ENCODE data around the gene CREB1.

GRCh38 chr2:207632575-207633493 lies 103.1 kb downstream of the CREB1 start:
- no peak for TF ChIP-seq EZH2phosphoT487 (IDR thresholded peaks at IDR 0.05; ENCODE audit: low read depth)
- TF ChIP-seq CTCF (IDR thresholded peaks at IDR 0.05; ENCODE audit: low read depth, low read length): no peak
